ENCODE results near the gene PDE2A.
A peak's percentile ranks its signal among the peaks of the same experiment; 100 is the strongest.

PDE2A gene

GRCh38 chr11:72657411-72658100, 16.7 kb downstream of the PDE2A start:
- no peak for DNase-seq (ENCODE audit: low spot score)

- DNase-seq (ENCODE audit: low spot score): no peak
Measured at GRCh38 chr11:72655896-72656464, 18.2 kb downstream of the PDE2A start.

GRCh38 chr11:72655014-72655413, 19.2 kb downstream of the PDE2A start:
- DNase-seq (ENCODE audit: low spot score): no peak

GRCh38 chr11:72653649-72654048, 20.6 kb downstream of the PDE2A start:
- no peak for DNase-seq (ENCODE audit: low spot score)

- DNase-seq (ENCODE audit: low spot score): no peak
Measured at GRCh38 chr11:72652873-72653630, 21.2 kb downstream of the PDE2A start.

- DNase-seq (ENCODE audit: low spot score): no peak
Measured at GRCh38 chr11:72652133-72652532, 22.1 kb downstream of the PDE2A start.

GRCh38 chr11:72649215-72649976, 24.8 kb downstream of the PDE2A start:
- no peak for DNase-seq (ENCODE audit: low spot score)

- no peak for DNase-seq (ENCODE audit: low spot score)
Measured at GRCh38 chr11:72648384-72649136, 25.7 kb downstream of the PDE2A start.

- no peak for DNase-seq (ENCODE audit: low spot score)
Measured at GRCh38 chr11:72647882-72648281, 26.3 kb downstream of the PDE2A start.

GRCh38 chr11:72646472-72646871, 27.8 kb downstream of the PDE2A start:
- no peak for DNase-seq (ENCODE audit: low spot score)

- no peak for DNase-seq (ENCODE audit: low spot score)
Measured at GRCh38 chr11:72646024-72646423, 28.2 kb downstream of the PDE2A start.

- DNase-seq (ENCODE audit: low spot score): peak; percentile 29
Measured at GRCh38 chr11:72643547-72643946, 30.7 kb downstream of the PDE2A start.

- DNase-seq (ENCODE audit: low spot score): peak; percentile 66
Measured at GRCh38 chr11:72642884-72643522, 31.2 kb downstream of the PDE2A start.

GRCh38 chr11:72642043-72642883, 32.0 kb downstream of the PDE2A start:
- peak; percentile 20 for DNase-seq (ENCODE audit: low spot score)

GRCh38 chr11:72641522-72642042, 32.6 kb downstream of the PDE2A start:
- DNase-seq (ENCODE audit: low spot score): no peak

- DNase-seq (ENCODE audit: low spot score): no peak
Measured at GRCh38 chr11:72639502-72640375, 34.5 kb downstream of the PDE2A start.

- DNase-seq (ENCODE audit: low spot score): no peak
Measured at GRCh38 chr11:72637926-72638325, 36.3 kb downstream of the PDE2A start.

- DNase-seq (ENCODE audit: low spot score): no peak
Measured at GRCh38 chr11:72637198-72637597, 37.0 kb downstream of the PDE2A start.

GRCh38 chr11:72636376-72636775, 37.8 kb downstream of the PDE2A start:
- no peak for DNase-seq (ENCODE audit: low spot score)

All from LoVo (cell line).